ENCODE measurements around the gene STXBP5. TPM values are rescaled to one million over a fixed set of nuclear protein-coding genes. Genes with fewer than 3 reads are reported as not detected.

The STXBP5 gene
- total RNA-seq, 1 donor from 2014 or later = 33.8 TPM

DNA sequence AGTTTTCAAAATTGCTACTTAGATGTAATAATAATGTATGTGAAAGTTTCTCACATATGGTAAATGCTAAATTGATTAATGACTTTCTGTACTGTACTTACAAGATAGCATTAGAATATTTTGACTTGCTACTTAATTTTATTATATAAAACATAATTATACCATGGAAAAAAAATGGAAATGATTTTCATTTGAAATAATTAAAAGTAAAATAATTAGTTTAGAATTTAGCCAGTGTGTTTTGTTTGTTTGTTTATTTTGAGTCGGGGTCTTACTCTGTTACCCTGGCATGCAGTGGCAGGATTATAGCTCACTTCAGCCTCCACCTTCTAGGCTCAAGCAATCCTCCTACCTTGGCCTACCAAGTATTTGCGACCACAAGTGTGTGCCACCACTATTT, 7.1 kb downstream of the STXBP5 start:
- DNase-seq (ENCODE audit: low spot score) = no peak

DNA sequence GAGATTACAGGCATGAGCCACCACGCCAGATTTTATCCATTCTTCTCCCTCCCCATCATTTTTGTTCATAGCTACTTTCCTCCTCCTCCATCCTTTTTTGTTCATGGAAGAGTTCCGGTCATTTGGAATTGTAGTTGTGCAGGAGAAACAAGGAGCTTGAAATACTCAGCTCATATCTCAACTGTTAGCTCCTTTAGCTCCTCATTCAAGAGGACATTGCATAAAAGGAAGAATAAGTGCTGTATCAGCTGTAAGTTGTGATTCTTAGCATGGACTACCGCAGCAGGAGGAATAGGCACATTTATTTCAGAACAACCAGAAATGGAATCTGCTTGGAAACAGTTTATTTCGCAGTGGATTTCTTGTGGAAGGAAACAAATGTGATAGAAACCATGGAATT, 7.6 kb downstream of the STXBP5 start:
- DNase-seq (ENCODE audit: low spot score) = no peak

DNA sequence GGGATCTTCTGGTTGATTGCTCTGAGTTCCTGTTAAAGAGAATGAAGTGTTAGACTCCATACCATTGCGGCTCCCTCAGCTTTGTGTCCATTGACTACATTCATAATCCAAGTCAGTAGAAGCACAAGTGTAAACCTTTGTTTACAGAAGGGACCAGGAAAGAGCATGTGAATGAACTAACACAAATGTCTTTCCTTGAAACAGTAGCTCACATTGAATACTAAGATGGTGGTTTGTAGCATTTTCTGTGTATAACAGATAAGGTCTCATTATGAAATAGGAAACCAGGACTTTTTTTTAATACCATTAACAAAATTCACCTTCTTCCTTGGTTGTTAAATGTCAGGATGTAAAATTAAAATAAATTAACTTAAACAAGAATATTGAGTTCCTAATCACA, 8.4 kb downstream of the STXBP5 start:
- no peak for DNase-seq (ENCODE audit: low spot score)

GRCh38 chr6:147213772-147214171, 9.6 kb downstream of the STXBP5 start:
- no peak for DNase-seq (ENCODE audit: low spot score)

- no peak for DNase-seq (ENCODE audit: low spot score)
Measured at GRCh38 chr6:147214248-147215227, 10.3 kb downstream of the STXBP5 start.

GRCh38 chr6:147216915-147217314, 12.7 kb downstream of the STXBP5 start:
- DNase-seq (ENCODE audit: low spot score) = no peak

GRCh38 chr6:147217840-147218404, 13.7 kb downstream of the STXBP5 start:
- DNase-seq (ENCODE audit: low spot score) = no peak

GRCh38 chr6:147218797-147219196, 14.6 kb downstream of the STXBP5 start:
- DNase-seq (ENCODE audit: low spot score) = no peak

DNA sequence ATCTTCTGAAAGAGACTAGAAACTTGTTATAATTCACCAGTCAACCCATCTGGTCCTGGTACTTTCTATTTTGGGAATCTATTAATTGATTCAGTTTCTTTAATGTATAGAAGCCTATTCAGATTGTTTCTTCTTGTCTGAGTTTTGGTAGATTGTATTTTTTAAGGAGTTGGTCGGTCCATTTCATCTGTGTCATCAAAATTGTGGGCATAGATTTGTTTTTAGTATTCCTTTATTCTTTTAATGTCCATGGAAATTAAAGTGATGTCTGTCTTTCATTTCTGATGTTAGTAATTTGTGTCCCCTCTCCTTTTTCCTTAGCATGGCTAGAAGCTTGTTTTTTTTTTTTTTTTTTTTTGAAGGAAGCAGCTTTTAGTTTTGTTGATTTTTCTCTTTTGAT, 15.2 kb downstream of the STXBP5 start:
- DNase-seq (ENCODE audit: low spot score) = no peak

DNA sequence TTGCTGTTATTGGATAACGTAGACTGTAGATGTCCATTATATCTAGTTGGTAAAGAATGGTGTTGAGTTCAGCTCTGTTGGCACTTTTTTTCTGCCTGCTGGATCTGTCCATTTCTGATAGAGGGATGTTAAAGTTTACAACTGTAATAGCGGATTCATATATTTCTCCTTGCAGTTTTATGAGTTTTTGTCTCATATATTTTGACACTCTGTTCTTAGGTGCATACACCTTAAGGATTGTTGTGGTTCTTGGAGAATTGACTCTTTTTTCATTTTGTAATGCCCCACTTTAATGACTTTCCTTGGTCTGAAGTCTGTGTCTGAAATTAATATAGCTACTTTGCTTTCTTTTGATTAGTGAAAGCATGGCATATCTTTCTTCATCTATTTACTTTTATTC, 16.1 kb downstream of the STXBP5 start:
- no peak for DNase-seq (ENCODE audit: low spot score)

GRCh38 chr6:147221739-147222138, 17.5 kb downstream of the STXBP5 start:
- DNase-seq (ENCODE audit: low spot score) = no peak

DNA sequence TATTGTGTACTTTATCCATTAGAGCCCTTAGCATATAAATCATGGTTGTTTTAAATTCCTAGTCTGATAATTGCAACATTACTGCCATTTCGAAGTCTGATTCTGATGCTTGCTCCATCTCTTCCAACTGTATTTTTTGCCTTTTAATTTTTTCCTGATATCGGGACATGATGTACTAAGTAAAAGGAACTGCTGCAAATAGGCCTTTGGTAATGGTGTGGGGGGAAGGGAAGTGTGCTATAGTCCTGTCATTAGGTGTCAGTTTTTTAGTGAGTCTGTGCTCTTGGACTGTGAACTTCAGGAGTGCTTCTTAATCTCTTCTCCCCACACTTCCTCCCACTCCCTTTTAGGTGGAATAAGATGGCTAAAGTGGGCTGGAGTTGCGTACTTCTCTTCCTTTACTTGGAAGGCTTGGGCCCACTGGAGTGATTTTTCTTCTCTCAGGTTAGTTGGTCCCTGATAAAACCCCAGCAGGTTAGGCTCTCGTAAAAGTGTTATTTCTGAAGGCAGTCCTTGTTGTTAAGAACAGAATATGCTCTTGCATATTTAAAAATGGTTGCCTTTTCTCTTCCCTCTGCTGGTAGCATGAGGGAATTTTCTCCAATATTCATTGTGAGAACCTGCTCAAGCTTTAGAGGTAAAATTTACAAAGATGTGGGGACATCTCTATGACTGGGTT, 18.1 kb downstream of the STXBP5 start:
- DNase-seq (ENCODE audit: low spot score) = no peak

- DNase-seq (ENCODE audit: low spot score) = no peak
Measured at GRCh38 chr6:147223736-147224135, 19.5 kb downstream of the STXBP5 start.

- DNase-seq (ENCODE audit: low spot score) = no peak
Measured at GRCh38 chr6:147226163-147226724, 22.0 kb downstream of the STXBP5 start.

GRCh38 chr6:147226877-147227276, 22.7 kb downstream of the STXBP5 start:
- no peak for DNase-seq (ENCODE audit: low spot score)

DNA sequence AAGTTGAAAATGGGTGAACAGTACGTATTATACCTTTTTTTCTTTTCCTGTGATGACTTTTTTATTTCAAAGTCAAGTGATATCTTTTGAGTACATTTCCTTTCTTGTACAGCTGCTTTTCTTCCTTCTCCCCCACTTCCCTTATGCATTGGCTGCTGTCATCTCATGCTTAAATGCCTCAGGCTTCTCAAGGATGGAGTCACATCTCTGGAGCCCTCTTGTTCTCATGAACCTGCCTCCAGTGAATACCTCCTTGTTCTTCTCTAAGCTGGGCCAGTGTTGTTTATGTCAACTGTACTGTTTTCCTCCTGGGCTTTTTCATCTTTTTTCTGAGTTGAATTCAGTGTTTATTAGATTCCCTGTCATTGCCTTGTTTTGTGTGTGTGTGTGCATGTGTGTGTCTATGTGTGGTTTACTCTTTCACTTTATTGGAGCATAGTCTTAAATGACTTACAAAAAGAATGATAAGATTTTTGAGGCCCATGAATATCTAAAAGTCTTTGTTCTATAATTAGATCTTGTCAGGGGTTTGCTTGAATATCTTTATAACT, 23.6 kb downstream of the STXBP5 start:
- DNase-seq (ENCODE audit: low spot score) = no peak

DNA sequence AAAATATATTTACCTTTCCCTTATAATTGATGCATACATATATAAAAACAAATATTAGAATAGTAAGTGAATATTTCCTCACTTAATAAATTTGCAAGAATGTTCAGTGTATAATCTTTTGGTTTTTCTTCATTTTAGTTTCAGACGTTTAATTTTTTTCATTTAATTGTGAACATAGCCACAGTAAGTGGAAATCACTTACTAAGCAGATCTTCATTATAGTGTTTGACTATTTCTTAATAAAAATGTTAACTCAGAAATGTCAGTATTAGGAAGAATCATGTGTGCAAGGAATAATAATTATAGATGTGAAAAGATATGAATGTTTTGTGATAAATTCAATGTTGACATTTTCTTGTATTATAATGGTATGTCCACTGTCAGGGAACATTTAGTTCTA, 27.4 kb downstream of the STXBP5 start:
- no peak for DNase-seq (ENCODE audit: low spot score)

DNA sequence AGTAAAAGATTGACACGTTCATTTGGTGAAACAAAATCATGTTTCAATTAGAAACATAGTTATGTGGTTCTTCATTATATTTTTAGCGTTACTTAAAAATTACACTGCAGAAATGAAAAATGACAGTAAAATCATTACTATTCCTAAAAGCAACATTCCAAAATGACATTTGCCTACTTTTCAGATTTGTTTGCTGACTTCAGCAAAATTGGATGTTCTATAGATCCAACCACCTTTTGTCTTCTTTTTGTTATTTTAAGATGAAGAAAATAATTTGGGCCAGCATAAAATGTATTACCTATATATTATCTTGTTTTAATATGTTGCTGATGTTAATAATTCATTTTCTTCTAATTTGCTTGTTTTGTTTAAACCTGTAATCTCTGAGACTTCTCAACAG, 30.5 kb downstream of the STXBP5 start:
- no peak for DNase-seq (ENCODE audit: low spot score)

- no peak for DNase-seq (ENCODE audit: low spot score)
Measured at GRCh38 chr6:147238164-147238563, 33.9 kb downstream of the STXBP5 start.

DNA sequence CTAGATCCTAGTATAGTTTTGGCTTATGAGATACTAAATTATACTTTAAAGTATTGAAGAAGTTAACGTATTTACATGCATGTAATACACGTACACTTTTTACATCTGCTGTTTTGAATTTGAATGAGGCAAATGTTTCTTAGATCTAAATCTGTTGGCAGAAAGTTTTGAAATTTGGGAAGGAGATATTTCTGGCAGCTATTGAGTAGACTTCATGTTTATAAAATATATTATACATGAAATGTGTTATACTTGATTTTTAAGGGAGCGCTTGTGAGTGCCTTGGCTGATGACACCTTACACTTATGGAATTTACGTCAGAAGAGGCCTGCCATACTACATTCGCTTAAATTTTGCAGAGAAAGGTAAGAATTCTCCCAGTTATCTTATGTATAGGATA, 34.7 kb downstream of the STXBP5 start:
- DNase-seq (ENCODE audit: low spot score) = no peak

GRCh38 chr6:147244832-147245231, 40.6 kb downstream of the STXBP5 start:
- DNase-seq (ENCODE audit: low spot score) = no peak

- DNase-seq (ENCODE audit: low spot score) = no peak
Measured at GRCh38 chr6:147245693-147246092, 41.5 kb downstream of the STXBP5 start.

Data from ureter (tissue), 1 donor.